ENCODE results near the gene TARS1. TPM values are rescaled to one million over a fixed set of nuclear protein-coding genes. Genes with fewer than 3 reads are reported as not detected.

The TARS1 gene
- total RNA-seq, 1 donor from 2014 or later, result 66.1 TPM

GRCh38 chr5:33494466-33494865 lies 53.7 kb downstream of the TARS1 start:
- no peak for DNase-seq
- H3K27ac ChIP-seq (replicated peaks), result no peak overlapping the region
- H3K4me3 ChIP-seq, result no peak overlapping the region
- H3K9me3 ChIP-seq (replicated peaks), result no peaks in the 10 kb centered on the region
- H3K4me1 ChIP-seq, result peaks cover 9% of the 10 kb centered on the region
- intact Hi-C loops (cut with micrococcal nuclease), result no loop called here
- TF ChIP-seq CTCF (IDR thresholded peaks at IDR 0.05; ENCODE audit: borderline replicate concordance), result no peak
- no peaks in the 10 kb centered on the region for H3K27me3 ChIP-seq (ENCODE audit: low read depth)
- no peaks in the 10 kb centered on the region for H3K36me3 ChIP-seq

- H3K36me3 ChIP-seq, result no peaks in the 10 kb centered on the region
- H3K27ac ChIP-seq (replicated peaks), result no peak overlapping the region
- H3K4me1 ChIP-seq, result no peaks in the 10 kb centered on the region
- no peaks in the 10 kb centered on the region for H3K9me3 ChIP-seq (replicated peaks)
- TF ChIP-seq CTCF (IDR thresholded peaks at IDR 0.05; ENCODE audit: borderline replicate concordance), result no peak
- DNase-seq, result no peak
- no peak overlapping the region for H3K4me3 ChIP-seq
- H3K27me3 ChIP-seq (ENCODE audit: low read depth), result no peaks in the 10 kb centered on the region
- intact Hi-C loops (cut with micrococcal nuclease), result no loop called here
These were observed 60.5 kb downstream of the TARS1 start for GRCh38 chr5:33501260-33501659.

GRCh38 chr5:33501899-33502298 lies 61.1 kb downstream of the TARS1 start:
- Histone ChIP-seq H3K9me3 (replicated peaks) (no peaks in the 10 kb centered on the region), H3K36me3 (no peaks in the 10 kb centered on the region), H3K4me1 (no peaks in the 10 kb centered on the region), H3K27me3 (ENCODE audit: low read depth) (no peaks in the 10 kb centered on the region), H3K4me3 (no peak overlapping the region), H3K27ac (replicated peaks) (no peak overlapping the region)
- intact Hi-C loops (cut with micrococcal nuclease), result no loop called here
- no peak for TF ChIP-seq CTCF (IDR thresholded peaks at IDR 0.05; ENCODE audit: borderline replicate concordance)
- no peak for DNase-seq

GRCh38 chr5:33504570-33504969 lies 63.8 kb downstream of the TARS1 start:
- no peak for DNase-seq
- Histone ChIP-seq H3K27me3 (ENCODE audit: low read depth) (no peaks in the 10 kb centered on the region), H3K9me3 (replicated peaks) (no peaks in the 10 kb centered on the region), H3K36me3 (no peaks in the 10 kb centered on the region), H3K4me1 (no peaks in the 10 kb centered on the region), H3K27ac (replicated peaks) (no peak overlapping the region), H3K4me3 (no peak overlapping the region)
- intact Hi-C loops (cut with micrococcal nuclease), result no loop called here
- TF ChIP-seq CTCF (IDR thresholded peaks at IDR 0.05; ENCODE audit: borderline replicate concordance), result no peak

- H3K4me3 ChIP-seq, result no peak overlapping the region
- no peak for DNase-seq
- H3K9me3 ChIP-seq (replicated peaks), result no peaks in the 10 kb centered on the region
- H3K36me3 ChIP-seq, result no peaks in the 10 kb centered on the region
- no peaks in the 10 kb centered on the region for H3K27me3 ChIP-seq (ENCODE audit: low read depth)
- no peak overlapping the region for H3K27ac ChIP-seq (replicated peaks)
- TF ChIP-seq CTCF (IDR thresholded peaks at IDR 0.05; ENCODE audit: borderline replicate concordance), result no peak
- no peaks in the 10 kb centered on the region for H3K4me1 ChIP-seq
- intact Hi-C loops (cut with micrococcal nuclease), result no loop called here
These were observed 66.7 kb downstream of the TARS1 start for GRCh38 chr5:33507426-33507825.

- DNase-seq, result no peak
- intact Hi-C loops (cut with micrococcal nuclease), result no loop called here
- Histone ChIP-seq H3K36me3 (no peaks in the 10 kb centered on the region), H3K4me3 (no peak overlapping the region), H3K4me1 (no peaks in the 10 kb centered on the region), H3K27me3 (ENCODE audit: low read depth) (no peaks in the 10 kb centered on the region), H3K27ac (replicated peaks) (no peak overlapping the region), H3K9me3 (replicated peaks) (no peaks in the 10 kb centered on the region)
- no peak for TF ChIP-seq CTCF (IDR thresholded peaks at IDR 0.05; ENCODE audit: borderline replicate concordance)
These were observed 68.3 kb downstream of the TARS1 start for GRCh38 chr5:33509036-33509435.
